ENCODE measurements around the gene NLGN4Y.

DNA sequence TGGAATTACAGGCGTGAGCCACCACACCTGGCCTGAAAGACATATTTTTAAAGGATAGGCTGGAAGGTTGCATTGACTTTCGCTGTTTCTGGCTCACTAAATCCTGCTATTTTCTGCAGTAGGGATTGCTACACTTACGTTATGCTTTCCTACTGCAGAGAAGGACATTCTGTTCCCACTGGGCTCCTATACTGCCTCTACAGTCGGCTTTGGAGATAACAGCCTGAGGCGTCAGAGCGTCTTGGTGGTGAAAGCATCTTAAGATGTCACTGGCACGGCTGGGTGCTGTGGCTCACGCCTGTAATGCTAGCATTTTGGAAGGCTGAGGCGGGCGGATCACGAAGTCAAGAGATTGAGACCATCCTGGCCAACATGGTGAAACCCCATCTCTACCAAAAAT lies 77.0 kb downstream of the NLGN4Y start:
- TF ChIP-seq, protein P1, sequence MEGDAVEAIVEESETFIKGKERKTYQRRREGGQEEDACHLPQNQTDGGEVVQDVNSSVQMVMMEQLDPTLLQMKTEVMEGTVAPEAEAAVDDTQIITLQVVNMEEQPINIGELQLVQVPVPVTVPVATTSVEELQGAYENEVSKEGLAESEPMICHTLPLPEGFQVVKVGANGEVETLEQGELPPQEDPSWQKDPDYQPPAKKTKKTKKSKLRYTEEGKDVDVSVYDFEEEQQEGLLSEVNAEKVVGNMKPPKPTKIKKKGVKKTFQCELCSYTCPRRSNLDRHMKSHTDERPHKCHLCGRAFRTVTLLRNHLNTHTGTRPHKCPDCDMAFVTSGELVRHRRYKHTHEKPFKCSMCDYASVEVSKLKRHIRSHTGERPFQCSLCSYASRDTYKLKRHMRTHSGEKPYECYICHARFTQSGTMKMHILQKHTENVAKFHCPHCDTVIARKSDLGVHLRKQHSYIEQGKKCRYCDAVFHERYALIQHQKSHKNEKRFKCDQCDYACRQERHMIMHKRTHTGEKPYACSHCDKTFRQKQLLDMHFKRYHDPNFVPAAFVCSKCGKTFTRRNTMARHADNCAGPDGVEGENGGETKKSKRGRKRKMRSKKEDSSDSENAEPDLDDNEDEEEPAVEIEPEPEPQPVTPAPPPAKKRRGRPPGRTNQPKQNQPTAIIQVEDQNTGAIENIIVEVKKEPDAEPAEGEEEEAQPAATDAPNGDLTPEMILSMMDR (IDR thresholded peaks at IDR 0.05): no peak
- TF ChIP-seq POLR2AphosphoS5 (IDR thresholded peaks at IDR 0.05; ENCODE audit: low read depth, low read length) (no peak), SIN3A (IDR thresholded peaks at IDR 0.05; ENCODE audit: borderline replicate concordance, insufficient read depth, low read depth, low read length) (no peak)
- TF ChIP-seq, protein P2, sequence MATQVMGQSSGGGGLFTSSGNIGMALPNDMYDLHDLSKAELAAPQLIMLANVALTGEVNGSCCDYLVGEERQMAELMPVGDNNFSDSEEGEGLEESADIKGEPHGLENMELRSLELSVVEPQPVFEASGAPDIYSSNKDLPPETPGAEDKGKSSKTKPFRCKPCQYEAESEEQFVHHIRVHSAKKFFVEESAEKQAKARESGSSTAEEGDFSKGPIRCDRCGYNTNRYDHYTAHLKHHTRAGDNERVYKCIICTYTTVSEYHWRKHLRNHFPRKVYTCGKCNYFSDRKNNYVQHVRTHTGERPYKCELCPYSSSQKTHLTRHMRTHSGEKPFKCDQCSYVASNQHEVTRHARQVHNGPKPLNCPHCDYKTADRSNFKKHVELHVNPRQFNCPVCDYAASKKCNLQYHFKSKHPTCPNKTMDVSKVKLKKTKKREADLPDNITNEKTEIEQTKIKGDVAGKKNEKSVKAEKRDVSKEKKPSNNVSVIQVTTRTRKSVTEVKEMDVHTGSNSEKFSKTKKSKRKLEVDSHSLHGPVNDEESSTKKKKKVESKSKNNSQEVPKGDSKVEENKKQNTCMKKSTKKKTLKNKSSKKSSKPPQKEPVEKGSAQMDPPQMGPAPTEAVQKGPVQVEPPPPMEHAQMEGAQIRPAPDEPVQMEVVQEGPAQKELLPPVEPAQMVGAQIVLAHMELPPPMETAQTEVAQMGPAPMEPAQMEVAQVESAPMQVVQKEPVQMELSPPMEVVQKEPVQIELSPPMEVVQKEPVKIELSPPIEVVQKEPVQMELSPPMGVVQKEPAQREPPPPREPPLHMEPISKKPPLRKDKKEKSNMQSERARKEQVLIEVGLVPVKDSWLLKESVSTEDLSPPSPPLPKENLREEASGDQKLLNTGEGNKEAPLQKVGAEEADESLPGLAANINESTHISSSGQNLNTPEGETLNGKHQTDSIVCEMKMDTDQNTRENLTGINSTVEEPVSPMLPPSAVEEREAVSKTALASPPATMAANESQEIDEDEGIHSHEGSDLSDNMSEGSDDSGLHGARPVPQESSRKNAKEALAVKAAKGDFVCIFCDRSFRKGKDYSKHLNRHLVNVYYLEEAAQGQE (IDR thresholded peaks at IDR 0.05; ENCODE audit: insufficient read depth in 1 of 2, low read depth in 2 of 2, low read length in 1 of 2): no peak
